GM12878 (cell line): ENCODE results near the gene CRTC1. TPM values are rescaled to one million over a fixed set of nuclear protein-coding genes. Genes with fewer than 3 reads are reported as not detected.

Experiments used
- BACH1 ChIP-seq: fragments of 450-650 bp; IDR thresholded peaks from 2 replicates; pipeline ENCODE4 v1.6.1; 2017; ENCODE audit warnings: mild to moderate bottlenecking, borderline replicate concordance
- BCL11A ChIP-seq: IDR thresholded peaks from 2 replicates; pipeline ENCODE4 v1.6.1; 2011; ENCODE audit warnings: low read depth, low read length
- BHLHE40 ChIP-seq, 2 experiments: fragments of 450-650 bp in 1 of 2; IDR thresholded peaks; 2 replicates each; pipeline ENCODE4 v1.6.1; 2011 to 2017; ENCODE audit warnings: low read depth in 2 of 2, borderline replicate concordance in 1 of 2, improper control_type of control experiment in 1 of 2, low read length in 1 of 2, mild to moderate bottlenecking in 1 of 2
- HDAC6 ChIP-seq: fragments of 200-600 bp; sonication (generic); IDR thresholded peaks from one replicate; pipeline ENCODE4 v1.8.0; 2017; ENCODE audit warnings: antibody characterized with exemption; ENCODE audit not compliant: unreplicated experiment
- JUNB ChIP-seq: IDR thresholded peaks from 2 replicates; pipeline ENCODE4 v1.6.1; 2016; ENCODE audit warnings: antibody characterized with exemption, mild to moderate bottlenecking
- MEF2B ChIP-seq: fragments of 450-650 bp; IDR thresholded peaks from 2 replicates; pipeline ENCODE4 v1.6.1; 2018; ENCODE audit warnings: mild to moderate bottlenecking, moderate library complexity; ENCODE audit not compliant: partially characterized antibody, poor library complexity, severe bottlenecking
- NFYB ChIP-seq: IDR thresholded peaks from 2 replicates; pipeline ENCODE4 v1.6.1; 2011; ENCODE audit warnings: low read depth, mild to moderate bottlenecking, low read length, improper control_type of control experiment, moderate library complexity; ENCODE audit not compliant: insufficient read depth
- POLR2A ChIP-seq: IDR thresholded peaks from 2 replicates; pipeline ENCODE4 v1.6.1; 2011; ENCODE audit warnings: low read depth, mild to moderate bottlenecking, low read length
- RAD51 ChIP-seq: fragments of 450-650 bp; IDR thresholded peaks from 2 replicates; pipeline ENCODE4 v1.6.1; 2016; ENCODE audit warnings: moderate library complexity, mild to moderate bottlenecking, inconsistent platforms
- RELA ChIP-seq: fragments of 450-650 bp; IDR thresholded peaks from 2 replicates; pipeline ENCODE4 v1.8.0; 2014; ENCODE audit warnings: borderline replicate concordance; ENCODE audit not compliant: partially characterized antibody
- RUNX3 ChIP-seq: IDR thresholded peaks from 2 replicates; pipeline ENCODE4 v1.6.1; 2012; ENCODE audit warnings: low read length, inconsistent platforms
- SMAD1 ChIP-seq: fragments of 450-650 bp; IDR thresholded peaks from 2 replicates; pipeline ENCODE4 v1.6.1; 2018; ENCODE audit warnings: mild to moderate bottlenecking, low read depth; ENCODE audit not compliant: partially characterized antibody
- SMARCA5 ChIP-seq: fragments of 450-650 bp; IDR thresholded peaks from 2 replicates; pipeline ENCODE4 v1.6.1; 2017; ENCODE audit warnings: mild to moderate bottlenecking
- TAF1 ChIP-seq: IDR thresholded peaks from 2 replicates; pipeline ENCODE4 v1.6.1; 2011; ENCODE audit warnings: mild to moderate bottlenecking, low read depth, low read length, borderline replicate concordance
- TCF3 ChIP-seq: IDR thresholded peaks from 2 replicates; pipeline ENCODE4 v1.6.1; 2012; ENCODE audit warnings: low read depth, mild to moderate bottlenecking, low read length, borderline replicate concordance; ENCODE audit not compliant: insufficient read depth
- YY1 ChIP-seq: IDR thresholded peaks from 2 replicates; pipeline ENCODE4 v1.6.1; 2011; ENCODE audit warnings: low read depth, mild to moderate bottlenecking, low read length
- polyA plus RNA-seq, 11 experiments: library from polyadenylated mRNA; depleted of rRNA in 4 of 11; unstranded in 6 of 11; stranded (reverse) in 5 of 11; fragments of >200 nt; fragmentation: Nextera tagmentation in 4 of 11; fragmentation: Illumina TruSeq in 1 of 11; extraction: Ambion mirVana in 4 of 11; extraction: Trizol in 1 of 11; gene quantifications; 1 replicate in 1 of 11; 2 replicates in 10 of 11; pipeline versions ENCODE4 v1.2.1 to v1.2.3, GENCODE V29; 2011 to 2016; ENCODE audit warnings: inconsistent platforms in 2 of 11, missing spikeins in 2 of 11, low read depth in 1 of 11
- total RNA-seq, 4 experiments: library from RNA; depleted of rRNA in 3 of 4; stranded (reverse); fragments of >200 nt in 3 of 4; fragmentation: Illumina TruSeq in 1 of 4; extraction: Trizol in 1 of 4; gene quantifications; 2 replicates each; pipeline versions ENCODE4 v1.2.1 to v1.2.3, GENCODE V29; 2013 to 2021
- TF ChIP-seq, protein P1 (sequence below): fragments of 450-650 bp; IDR thresholded peaks from 2 replicates; pipeline ENCODE4 v1.6.1; 2017; ENCODE audit warnings: antibody characterized with exemption, mild to moderate bottlenecking, moderate library complexity
- TF ChIP-seq, protein P2 (sequence below), 3 experiments: IDR thresholded peaks in 2 of 3; conservative IDR thresholded peaks in 1 of 3; 2 replicates each; pipeline ENCODE4 v1.5.1; 2011; ENCODE audit warnings: low read depth in 3 of 3, low read length in 3 of 3, mild to moderate bottlenecking in 3 of 3, control low read depth in 2 of 3, moderate library complexity in 2 of 3, inconsistent platforms in 1 of 3, mixed read lengths in 1 of 3; ENCODE audit not compliant: control insufficient read depth in 2 of 3, insufficient read depth in 1 of 3; ENCODE audit errors: extremely low read depth in 1 of 3
- TF ChIP-seq, protein P3 (sequence below): IDR thresholded peaks from 2 replicates; pipeline ENCODE4 v1.6.1; 2012; ENCODE audit warnings: low read depth, low read length, improper control_type of control experiment
- TF ChIP-seq, protein P4 (sequence below): fragments of 450-650 bp; IDR thresholded peaks from 2 replicates; pipeline ENCODE4 v1.6.1; 2016; ENCODE audit warnings: mild to moderate bottlenecking
- TF ChIP-seq, protein P5 (sequence below): IDR thresholded peaks from 2 replicates; pipeline ENCODE4 v1.6.1; 2012; ENCODE audit warnings: low read length, inconsistent platforms

Gene CRTC1
- total and polyA plus RNA-seq, 10 of the 15 experiments (the other 5 are each of a cell fraction or from before 2014, with no cell fraction given), result 0.02 to 4.6 (median 1.1) TPM; not detected in 1

DNA sequence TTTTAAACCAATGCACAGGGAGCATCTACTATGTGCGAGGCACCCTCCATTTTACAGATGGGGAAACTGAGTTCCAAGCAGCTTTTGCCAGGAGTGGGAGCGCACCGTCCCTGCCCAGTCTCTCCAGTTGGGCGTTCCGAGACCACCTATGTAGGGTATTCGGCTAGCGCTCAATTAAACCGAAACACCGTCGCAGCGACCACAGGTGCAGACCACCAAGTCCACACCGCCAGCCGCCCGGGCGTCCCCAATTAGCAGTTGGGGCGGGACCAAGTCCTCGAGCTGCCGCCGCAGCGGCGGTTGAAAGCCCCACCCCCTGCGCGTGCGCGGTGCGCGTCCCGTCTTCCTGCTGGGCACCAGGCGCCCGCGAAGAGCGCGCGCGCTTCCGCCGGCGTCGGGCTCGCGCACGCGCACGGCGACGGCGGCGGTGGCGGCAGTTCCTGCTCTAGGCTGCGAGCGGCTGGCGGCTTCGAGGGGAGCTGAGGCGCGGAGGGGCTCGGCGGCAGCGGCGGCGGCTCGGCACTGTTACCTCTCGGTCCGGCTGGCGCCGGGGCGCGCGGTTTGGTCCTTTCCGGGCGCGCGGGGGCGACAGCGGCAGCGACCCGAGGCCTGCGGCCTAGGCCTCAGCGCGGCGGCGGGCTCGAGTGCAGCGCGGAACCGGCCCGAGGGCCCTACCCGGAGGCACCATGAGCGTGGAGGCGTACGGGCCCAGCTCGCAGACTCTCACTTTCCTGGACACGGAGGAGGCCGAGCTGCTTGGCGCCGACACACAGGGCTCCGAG lies 148.2 kb downstream of the CRTC1 start, which contains the start of gene UPF1 (continued):
- TF ChIP-seq NFYB, result no peak
- peak; percentile 90 for TF ChIP-seq BACH1
- TF ChIP-seq RELA, result peak; percentile 43
- TF ChIP-seq SMARCA5, result peak; percentile 89
- no peak for TF ChIP-seq HDAC6
- TF ChIP-seq, protein P1, sequence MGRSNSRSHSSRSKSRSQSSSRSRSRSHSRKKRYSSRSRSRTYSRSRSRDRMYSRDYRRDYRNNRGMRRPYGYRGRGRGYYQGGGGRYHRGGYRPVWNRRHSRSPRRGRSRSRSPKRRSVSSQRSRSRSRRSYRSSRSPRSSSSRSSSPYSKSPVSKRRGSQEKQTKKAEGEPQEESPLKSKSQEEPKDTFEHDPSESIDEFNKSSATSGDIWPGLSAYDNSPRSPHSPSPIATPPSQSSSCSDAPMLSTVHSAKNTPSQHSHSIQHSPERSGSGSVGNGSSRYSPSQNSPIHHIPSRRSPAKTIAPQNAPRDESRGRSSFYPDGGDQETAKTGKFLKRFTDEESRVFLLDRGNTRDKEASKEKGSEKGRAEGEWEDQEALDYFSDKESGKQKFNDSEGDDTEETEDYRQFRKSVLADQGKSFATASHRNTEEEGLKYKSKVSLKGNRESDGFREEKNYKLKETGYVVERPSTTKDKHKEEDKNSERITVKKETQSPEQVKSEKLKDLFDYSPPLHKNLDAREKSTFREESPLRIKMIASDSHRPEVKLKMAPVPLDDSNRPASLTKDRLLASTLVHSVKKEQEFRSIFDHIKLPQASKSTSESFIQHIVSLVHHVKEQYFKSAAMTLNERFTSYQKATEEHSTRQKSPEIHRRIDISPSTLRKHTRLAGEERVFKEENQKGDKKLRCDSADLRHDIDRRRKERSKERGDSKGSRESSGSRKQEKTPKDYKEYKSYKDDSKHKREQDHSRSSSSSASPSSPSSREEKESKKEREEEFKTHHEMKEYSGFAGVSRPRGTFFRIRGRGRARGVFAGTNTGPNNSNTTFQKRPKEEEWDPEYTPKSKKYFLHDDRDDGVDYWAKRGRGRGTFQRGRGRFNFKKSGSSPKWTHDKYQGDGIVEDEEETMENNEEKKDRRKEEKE, result 0 out of 2 replicates have a peak, but pooled peaks have one; percentile 12
- TF ChIP-seq, protein P2, sequence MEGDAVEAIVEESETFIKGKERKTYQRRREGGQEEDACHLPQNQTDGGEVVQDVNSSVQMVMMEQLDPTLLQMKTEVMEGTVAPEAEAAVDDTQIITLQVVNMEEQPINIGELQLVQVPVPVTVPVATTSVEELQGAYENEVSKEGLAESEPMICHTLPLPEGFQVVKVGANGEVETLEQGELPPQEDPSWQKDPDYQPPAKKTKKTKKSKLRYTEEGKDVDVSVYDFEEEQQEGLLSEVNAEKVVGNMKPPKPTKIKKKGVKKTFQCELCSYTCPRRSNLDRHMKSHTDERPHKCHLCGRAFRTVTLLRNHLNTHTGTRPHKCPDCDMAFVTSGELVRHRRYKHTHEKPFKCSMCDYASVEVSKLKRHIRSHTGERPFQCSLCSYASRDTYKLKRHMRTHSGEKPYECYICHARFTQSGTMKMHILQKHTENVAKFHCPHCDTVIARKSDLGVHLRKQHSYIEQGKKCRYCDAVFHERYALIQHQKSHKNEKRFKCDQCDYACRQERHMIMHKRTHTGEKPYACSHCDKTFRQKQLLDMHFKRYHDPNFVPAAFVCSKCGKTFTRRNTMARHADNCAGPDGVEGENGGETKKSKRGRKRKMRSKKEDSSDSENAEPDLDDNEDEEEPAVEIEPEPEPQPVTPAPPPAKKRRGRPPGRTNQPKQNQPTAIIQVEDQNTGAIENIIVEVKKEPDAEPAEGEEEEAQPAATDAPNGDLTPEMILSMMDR (IDR thresholded peaks at IDR 0.05 in 2 of 3, conservative IDR thresholded peaks at IDR 0.05 in 1 of 3; ENCODE audit: control insufficient read depth in 2 of 3, extremely low read depth in 1 of 3, insufficient read depth in 1 of 3, low read depth in 3 of 3, low read length in 3 of 3), result no peak
- TF ChIP-seq MEF2B, result peak; percentile 13
- TF ChIP-seq TCF3, result no peak
- TF ChIP-seq, protein P3, sequence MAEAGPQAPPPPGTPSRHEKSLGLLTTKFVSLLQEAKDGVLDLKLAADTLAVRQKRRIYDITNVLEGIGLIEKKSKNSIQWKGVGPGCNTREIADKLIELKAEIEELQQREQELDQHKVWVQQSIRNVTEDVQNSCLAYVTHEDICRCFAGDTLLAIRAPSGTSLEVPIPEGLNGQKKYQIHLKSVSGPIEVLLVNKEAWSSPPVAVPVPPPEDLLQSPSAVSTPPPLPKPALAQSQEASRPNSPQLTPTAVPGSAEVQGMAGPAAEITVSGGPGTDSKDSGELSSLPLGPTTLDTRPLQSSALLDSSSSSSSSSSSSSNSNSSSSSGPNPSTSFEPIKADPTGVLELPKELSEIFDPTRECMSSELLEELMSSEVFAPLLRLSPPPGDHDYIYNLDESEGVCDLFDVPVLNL, result no peak
- TF ChIP-seq, protein P4, sequence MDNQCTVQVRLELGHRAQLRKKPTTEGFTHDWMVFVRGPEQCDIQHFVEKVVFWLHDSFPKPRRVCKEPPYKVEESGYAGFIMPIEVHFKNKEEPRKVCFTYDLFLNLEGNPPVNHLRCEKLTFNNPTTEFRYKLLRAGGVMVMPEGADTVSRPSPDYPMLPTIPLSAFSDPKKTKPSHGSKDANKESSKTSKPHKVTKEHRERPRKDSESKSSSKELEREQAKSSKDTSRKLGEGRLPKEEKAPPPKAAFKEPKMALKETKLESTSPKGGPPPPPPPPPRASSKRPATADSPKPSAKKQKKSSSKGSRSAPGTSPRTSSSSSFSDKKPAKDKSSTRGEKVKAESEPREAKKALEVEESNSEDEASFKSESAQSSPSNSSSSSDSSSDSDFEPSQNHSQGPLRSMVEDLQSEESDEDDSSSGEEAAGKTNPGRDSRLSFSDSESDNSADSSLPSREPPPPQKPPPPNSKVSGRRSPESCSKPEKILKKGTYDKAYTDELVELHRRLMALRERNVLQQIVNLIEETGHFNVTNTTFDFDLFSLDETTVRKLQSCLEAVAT, result peak; percentile 46; the same call in 1 of the 2 replicates
- peak; percentile 39; the same call in 1 of the 2 replicates for TF ChIP-seq BCL11A
- TF ChIP-seq TAF1, result peak; percentile 92
- TF ChIP-seq JUNB, result no peak
- 0 out of 2 replicates have a peak, but pooled peaks have one; percentile 4 for TF ChIP-seq RUNX3
- peak; percentile 74 for TF ChIP-seq YY1
- peak; percentile 8 to 72; a peak in 3 of 4 replicates for TF ChIP-seq BHLHE40 (IDR thresholded peaks at IDR 0.05; ENCODE audit: borderline replicate concordance in 1 of 2, low read depth in 2 of 2, low read length in 1 of 2)
- no peak for TF ChIP-seq SMAD1
- no peak for TF ChIP-seq RAD51
- TF ChIP-seq POLR2A, result peak; percentile 93
- TF ChIP-seq, protein P5, sequence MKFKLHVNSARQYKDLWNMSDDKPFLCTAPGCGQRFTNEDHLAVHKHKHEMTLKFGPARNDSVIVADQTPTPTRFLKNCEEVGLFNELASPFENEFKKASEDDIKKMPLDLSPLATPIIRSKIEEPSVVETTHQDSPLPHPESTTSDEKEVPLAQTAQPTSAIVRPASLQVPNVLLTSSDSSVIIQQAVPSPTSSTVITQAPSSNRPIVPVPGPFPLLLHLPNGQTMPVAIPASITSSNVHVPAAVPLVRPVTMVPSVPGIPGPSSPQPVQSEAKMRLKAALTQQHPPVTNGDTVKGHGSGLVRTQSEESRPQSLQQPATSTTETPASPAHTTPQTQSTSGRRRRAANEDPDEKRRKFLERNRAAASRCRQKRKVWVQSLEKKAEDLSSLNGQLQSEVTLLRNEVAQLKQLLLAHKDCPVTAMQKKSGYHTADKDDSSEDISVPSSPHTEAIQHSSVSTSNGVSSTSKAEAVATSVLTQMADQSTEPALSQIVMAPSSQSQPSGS, result no peak
